DMS114 treated with DMSO at 0.1 percent for 48 hours (cell line): ENCODE data around the gene OPCML.
"Not testable (repeated sequence)": the region's sequence is repeated elsewhere in the genome, so short reads cannot be mapped to it uniquely, and the experiment has no call there.

Source experiments
- DNase-seq: peaks from one replicate; lab custom pipeline; 2025; ENCODE audit not compliant: unreplicated experiment; lab: John Stamatoyannopoulos, UW

Gene OPCML

DNA sequence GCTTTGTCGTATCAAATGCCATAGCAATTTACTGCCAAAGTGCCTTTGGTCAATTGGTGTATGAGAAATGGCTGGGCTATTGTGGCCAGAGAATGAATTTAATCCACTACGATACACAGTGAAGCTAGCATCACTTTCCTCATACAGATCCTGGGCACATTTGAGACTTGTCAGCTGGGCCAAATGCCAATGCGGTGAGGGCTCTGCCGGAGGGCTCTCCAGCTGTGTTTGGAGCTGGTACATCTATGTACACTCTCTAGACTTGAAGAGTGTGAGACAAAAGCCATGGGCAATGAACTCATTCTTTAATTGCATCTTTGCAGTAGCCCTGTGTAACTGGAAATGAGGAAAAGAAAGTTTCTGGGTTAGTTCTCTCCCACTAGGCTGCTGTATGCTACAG is 1109.0 kb downstream of the OPCML start:
- DNase-seq, result no peak

DNA sequence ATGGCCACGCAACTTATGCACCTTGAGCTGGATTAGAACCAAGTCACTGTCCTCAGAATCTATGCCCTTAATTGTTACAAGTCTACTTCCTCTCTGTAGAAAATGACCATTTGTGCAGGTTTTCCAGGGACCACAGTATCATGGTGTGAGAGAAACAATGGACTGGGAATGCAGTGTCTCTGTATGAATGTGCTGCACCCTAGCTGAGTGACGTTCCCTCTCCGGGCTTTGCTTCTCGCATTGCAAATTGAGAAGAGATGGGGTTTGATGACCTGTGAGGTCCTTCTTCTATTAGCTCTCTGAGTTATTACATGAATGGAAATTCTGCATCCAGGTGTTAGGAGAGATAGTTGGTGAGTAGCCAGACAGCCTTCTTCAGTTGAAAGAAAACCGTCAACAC is 1109.6 kb downstream of the OPCML start:
- no peak for DNase-seq

GRCh38 chr11:132421555-132421954 is 1110.7 kb downstream of the OPCML start:
- DNase-seq, result no peak

GRCh38 chr11:132414451-132414850 is 1117.8 kb downstream of the OPCML start:
- DNase-seq, result no peak

DNA sequence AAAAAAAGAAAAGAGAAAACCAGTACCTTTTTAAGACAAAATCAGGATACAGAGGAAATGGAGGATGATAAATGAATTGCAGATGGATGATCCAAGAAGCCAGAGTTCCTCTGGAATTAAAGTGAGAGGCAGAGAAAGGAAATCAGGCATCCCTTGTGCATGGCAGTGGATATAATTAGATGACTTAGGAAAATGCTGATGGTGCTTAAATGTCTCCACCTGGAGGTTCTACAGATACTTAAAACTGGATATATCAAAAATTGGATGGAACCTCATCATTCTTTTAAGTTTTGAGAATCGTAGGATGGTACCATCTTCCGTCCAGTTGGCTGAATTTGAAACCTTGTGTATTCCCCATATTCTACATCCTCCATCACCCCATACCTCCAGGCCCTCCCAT is 1121.9 kb downstream of the OPCML start:
- no peak for DNase-seq

GRCh38 chr11:132409573-132410355 is 1122.5 kb downstream of the OPCML start:
- DNase-seq, result no peak

DNA sequence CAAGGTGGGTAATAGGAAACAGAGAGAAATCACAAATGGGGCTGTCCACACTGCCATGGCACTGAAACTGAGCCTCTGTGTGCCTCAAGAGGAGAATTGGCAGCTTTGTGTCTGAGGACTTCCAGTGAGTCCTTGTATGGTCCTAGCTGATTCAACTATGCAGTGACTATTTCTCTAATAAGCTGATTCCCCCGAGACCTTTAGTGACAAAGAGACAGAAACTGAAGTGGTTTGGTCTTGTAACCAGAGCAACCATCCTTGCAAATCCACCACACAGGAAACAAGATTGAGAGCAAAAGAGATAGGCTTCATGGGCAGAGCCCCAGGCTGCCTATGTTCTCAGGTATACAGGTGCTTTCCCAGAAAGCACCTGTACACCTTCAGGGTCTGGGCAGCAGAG is 1123.4 kb downstream of the OPCML start:
- DNase-seq, result no peak

GRCh38 chr11:132405728-132406127 is 1126.6 kb downstream of the OPCML start:
- DNase-seq, result no peak

GRCh38 chr11:132402071-132402684 is 1130.1 kb downstream of the OPCML start:
- no peak for DNase-seq

DNA sequence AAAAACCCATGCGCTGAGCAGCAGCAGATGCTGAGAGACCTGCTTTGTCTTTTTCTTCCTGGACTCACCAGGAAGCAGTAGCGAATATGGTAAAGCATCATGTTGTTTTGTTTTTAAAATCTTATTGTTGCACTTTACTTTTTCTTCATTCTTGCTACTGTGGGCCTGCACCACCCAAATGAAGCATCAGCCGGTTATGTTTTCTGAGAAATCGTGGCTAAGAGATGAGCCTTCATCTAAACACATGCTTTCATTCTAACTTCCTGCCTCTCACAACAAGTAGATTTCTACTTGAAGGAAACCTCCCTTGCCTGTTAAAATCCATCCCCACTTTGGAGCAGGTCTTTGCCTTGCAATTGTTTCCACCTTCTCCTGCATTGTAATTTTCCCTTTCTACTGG is 1136.0 kb downstream of the OPCML start:
- no peak for DNase-seq

DNA sequence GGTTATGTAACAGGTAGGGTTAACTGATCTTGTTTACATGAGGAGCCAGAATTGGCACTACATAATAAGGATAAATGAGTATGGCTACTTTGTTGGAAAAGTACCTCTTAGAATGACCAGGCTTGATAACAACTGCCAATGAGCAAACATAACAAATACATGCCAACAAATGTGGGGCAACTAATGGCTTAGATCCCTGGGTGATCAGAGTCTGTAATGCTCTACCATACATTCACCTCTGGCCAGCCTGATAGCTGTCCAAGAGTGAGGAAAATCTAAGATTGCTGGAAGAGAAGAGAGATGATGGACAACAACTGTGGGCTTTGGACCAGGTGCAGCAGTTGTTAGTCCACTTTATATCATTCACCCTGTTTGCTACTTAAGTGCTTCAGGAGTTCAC is 1136.9 kb downstream of the OPCML start:
- no peak for DNase-seq

GRCh38 chr11:132379540-132379939 is 1152.8 kb downstream of the OPCML start:
- no peak for DNase-seq

DNA sequence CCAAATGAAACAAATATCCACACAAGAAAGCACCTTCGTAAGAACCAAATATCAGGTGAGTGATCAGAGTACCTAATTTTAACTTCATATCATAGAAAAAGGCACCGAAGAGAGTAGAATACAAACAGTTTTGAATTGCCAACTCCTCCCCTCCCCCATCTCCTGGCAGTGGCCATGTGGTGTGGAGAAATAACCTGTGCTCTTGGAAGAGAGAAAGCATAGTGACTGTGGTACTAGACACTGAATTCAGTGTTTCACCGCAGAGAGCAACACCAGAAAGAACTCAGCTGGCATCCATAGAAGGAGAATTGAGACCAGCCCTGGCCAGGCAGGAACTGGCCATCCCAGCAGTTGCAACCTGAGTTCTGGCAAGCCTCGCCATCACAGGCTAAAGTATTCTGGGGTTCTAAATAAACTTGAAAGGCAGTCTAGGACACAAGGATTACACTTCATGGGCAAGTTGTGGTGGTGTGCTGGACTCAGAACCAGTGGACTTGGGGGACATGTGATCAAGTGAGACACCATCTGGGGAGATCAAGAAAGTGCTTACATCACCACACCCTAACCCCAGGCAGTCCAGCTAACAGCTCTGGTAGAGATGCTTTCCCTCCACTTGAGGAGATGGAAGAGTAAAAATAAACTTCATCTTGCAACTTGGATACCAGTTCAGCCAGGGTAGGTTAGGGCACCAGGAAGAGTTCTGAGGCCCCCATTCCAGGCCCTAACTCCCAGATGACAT is 1158.7 kb downstream of the OPCML start:
- no peak for DNase-seq

DNA sequence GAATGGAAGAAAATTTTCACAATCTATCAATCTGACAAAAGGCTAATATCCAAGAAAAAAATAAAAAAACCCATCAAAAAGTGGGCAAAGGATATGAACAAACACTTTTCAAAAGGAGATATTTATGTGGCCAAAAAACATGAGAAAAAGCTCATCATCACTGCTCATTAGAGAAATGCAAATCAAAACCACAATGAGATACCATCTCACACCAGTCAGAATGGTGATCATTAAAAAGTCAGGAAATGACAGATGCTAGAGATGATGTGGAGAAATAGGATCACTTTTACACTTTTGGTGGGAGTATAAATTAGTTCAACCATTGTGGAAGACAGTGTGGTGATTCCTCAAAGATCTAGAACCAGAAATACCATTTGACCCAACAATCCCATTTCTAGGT is 1162.2 kb downstream of the OPCML start:
- DNase-seq, result not testable (repeated sequence)

- no peak for DNase-seq
Measured at GRCh38 chr11:132367293-132367692, 1165.0 kb downstream of the OPCML start.

GRCh38 chr11:132365650-132366049 is 1166.7 kb downstream of the OPCML start:
- DNase-seq, result no peak
